Uterus (tissue), 2 donors: ENCODE data around the gene FCRLB.
"Not testable (repeated sequence)": the region's sequence is repeated elsewhere in the genome, so short reads cannot be mapped to it uniquely, and the experiment has no call there.

Experiments
- CTCF ChIP-seq, 4 experiments: fragments of 200-600 bp in 2 of 4; fragments of 450-650 bp in 2 of 4; sonication (generic) in 2 of 4; IDR thresholded peaks; one replicate each; pipeline ENCODE4 v1.5.1; 2016 to 2019; ENCODE audit warnings: antibody characterized with exemption in 4 of 4, mild to moderate bottlenecking in 2 of 4, moderate library complexity in 1 of 4
- POLR2A ChIP-seq, 2 donors: fragments of 450-650 bp; IDR thresholded peaks; one replicate each; pipeline ENCODE4 v1.6.1; 2016; ENCODE audit warnings: antibody characterized with exemption in 2 of 2, mild to moderate bottlenecking in 1 of 2, moderate library complexity in 1 of 2

DNA sequence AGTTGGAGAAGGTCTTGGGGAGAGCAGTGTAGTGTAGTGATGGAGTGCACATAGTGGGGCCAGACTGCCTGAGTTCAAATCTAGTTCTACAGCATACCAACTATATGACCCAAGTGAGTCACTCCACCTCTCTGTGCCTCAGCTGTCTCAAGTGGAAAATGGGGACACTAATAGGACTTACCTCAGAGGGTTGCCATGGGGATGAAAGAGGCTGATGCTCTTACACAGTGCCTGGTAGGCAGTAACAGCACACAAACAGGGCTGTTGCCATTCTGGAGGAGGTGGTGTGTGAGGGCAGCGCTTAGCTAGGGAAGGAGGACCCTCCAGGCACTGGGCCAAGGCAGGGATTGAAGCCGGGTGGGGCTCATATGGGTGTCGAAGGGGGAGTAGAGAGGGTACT lies 46.9 kb upstream of the FCRLB start:
- not testable (repeated sequence) for TF ChIP-seq CTCF, POLR2A (IDR thresholded peaks at IDR 0.05)
